ENCODE results near the gene CSAD. TPM values are rescaled to one million over a fixed set of nuclear protein-coding genes. Genes with fewer than 3 reads are reported as not detected.
"Not testable (repeated sequence)": the region's sequence is repeated elsewhere in the genome, so short reads cannot be mapped to it uniquely, and the experiment has no call there.

Gene CSAD
- total RNA-seq, 1 experiment from 2014 or later = 1.7 TPM

- DNase-seq (ENCODE audit: low read depth, low spot score) = no peak
- in situ Hi-C loops (cut with HindIII; ENCODE audit: low pct_unique_long_range_greater_than_20kb, low sequenced_read_pairs) = no loop called here
Observed at GRCh38 chr12:53172352-53172751, 8.4 kb downstream of the CSAD start.

DNA sequence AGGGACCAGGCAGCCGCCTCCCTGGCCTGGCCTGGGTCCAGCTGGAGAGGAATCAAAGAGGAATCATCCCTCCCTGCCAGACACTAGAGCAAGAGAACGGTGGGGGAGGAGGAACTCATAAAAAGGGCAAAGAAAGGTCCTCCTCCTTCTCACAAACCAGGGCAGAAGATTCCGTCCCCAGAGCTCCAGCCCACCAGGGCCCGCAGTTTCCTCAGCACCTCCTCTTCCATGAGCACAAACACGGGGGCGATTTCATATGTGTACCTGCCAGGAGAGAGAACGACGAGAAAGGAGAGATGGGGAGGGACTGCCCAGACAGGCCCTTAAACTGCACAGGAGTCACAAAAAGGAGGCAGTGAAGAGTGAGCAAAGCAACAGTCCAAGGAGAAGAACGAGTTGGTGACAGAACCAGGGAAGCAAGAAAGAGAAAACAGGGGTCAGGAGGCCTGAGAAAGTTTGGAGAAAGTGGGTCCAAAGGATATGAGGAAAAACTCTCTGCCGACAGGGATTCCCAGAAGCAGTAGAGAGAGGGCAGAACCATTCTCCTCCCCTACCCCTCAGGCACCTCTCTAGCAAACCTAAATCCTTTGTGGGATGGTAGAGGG lies 8.9 kb downstream of the CSAD start:
- DNase-seq (ENCODE audit: low read depth, low spot score) = no peak
- in situ Hi-C loops (cut with HindIII; ENCODE audit: low pct_unique_long_range_greater_than_20kb, low sequenced_read_pairs) = no loop called here

DNA sequence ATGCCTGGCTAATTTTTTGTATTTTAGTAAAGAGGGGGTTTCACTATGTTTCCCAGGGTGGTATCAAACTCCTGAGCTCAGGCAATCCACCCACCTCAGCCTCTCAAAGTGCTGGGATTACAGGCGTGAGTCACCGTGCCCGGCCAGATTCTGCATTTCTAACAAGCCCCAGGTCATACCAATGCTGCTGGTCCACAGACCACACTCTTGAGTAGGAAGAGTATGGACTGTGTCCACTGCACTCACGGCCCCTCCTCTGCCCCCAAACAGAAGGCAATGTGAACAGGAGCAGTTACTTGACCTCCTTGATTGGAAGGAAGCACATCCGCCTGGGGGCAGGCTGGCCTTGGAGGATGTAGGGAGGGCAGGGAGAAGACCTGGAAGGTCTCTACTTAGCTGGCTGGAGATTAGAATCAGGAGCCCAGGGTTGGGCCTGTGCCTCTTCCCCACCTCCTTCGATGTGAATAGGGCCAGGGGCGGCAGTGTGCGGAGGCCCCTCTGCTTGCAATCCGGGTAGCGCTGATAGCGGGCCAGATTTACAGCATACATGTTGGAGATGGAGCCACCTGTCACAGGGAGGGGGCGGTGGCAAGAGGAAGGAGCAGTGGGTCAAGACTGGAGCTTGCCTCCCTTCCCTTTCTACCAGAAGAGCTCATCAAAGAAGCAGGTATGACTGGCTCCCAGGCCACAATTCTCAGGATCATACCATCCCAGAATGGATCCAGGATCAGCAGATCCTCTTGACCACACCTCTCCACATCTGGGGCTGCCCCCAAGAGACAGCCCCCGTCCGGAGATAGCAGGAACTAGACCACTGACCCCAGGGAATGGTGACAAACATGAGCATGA lies 9.6 kb downstream of the CSAD start:
- no peak for DNase-seq (ENCODE audit: low read depth, low spot score)
- in situ Hi-C loops (cut with HindIII; ENCODE audit: low pct_unique_long_range_greater_than_20kb, low sequenced_read_pairs) = no loop called here

DNA sequence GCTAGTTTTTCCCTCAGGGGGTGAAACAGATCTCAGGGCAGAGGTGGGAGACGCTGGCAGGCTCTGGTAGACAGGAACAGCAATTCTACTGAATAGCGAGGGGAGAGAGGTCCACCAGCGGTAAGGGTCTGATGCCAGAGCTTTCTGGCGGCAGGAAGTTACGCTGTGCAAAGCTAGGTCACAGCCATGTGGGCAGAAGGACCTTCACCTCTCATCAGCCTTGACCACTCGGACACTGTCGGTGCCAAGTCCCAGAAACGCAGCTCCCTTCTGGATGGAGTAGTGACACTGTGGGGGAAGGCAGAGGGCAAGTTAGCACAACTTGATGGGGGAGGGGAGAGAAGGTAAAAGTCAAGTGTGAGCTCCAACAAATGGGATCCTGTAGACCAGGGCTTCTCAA lies 10.5 kb downstream of the CSAD start:
- no peak for DNase-seq (ENCODE audit: low read depth, low spot score)
- in situ Hi-C loops (cut with HindIII; ENCODE audit: low pct_unique_long_range_greater_than_20kb, low sequenced_read_pairs) = no loop called here

- DNase-seq (ENCODE audit: low read depth, low spot score) = no peak
- in situ Hi-C loops (cut with HindIII; ENCODE audit: low pct_unique_long_range_greater_than_20kb, low sequenced_read_pairs) = no loop called here
Observed at GRCh38 chr12:53169644-53170043, 11.1 kb downstream of the CSAD start.

DNA sequence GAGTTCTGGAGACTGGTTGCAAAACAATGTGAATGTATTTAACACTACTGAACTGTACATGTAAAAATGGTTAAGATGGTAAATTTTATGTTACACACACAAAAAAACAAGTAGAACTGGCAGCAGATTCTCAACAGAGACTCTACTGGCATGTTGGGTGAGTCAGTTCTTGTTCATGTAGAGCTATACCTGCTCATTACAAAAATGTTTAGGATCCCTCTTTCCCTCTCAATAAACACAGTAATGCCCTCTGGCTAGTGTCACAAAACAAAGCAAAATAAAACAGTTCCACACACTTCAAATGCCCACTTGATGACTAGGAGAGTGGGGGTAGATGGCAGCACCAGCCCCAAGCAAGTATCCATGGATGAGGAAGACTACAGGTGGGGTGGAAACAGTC lies 13.9 kb downstream of the CSAD start:
- in situ Hi-C loops (cut with HindIII; ENCODE audit: low pct_unique_long_range_greater_than_20kb, low sequenced_read_pairs) = no loop called here
- no peak for DNase-seq (ENCODE audit: low read depth, low spot score)

- in situ Hi-C loops (cut with HindIII; ENCODE audit: low pct_unique_long_range_greater_than_20kb, low sequenced_read_pairs); DNase-seq (ENCODE audit: low read depth, low spot score): not testable (repeated sequence)
Observed at GRCh38 chr12:53163008-53163407, 17.7 kb downstream of the CSAD start.

- DNase-seq (ENCODE audit: low read depth, low spot score) = no peak
- in situ Hi-C loops (cut with HindIII; ENCODE audit: low pct_unique_long_range_greater_than_20kb, low sequenced_read_pairs) = no loop called here
Observed at GRCh38 chr12:53161119-53161911, 19.4 kb downstream of the CSAD start.

DNA sequence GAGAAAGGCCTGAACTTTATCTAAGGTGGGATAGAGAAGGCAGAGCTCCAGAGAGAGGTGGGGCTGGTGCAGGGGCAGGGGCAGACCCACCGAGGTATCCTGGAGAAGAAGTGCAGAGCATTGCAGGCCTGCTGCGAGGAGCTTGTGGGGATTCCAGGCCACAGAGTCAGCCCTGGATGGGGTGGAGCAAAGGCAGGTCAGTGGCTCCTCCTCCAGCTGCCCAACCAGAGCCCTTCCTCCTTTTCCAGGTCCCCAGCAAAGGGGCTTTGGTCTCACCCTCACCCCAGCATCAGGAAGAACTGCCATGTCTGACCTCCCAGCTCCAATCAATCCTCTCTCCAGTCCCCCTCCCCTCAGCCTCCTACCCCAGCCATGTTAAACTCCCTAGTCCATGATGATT lies 20.1 kb downstream of the CSAD start:
- DNase-seq (ENCODE audit: low read depth, low spot score) = no peak
- in situ Hi-C loops (cut with HindIII; ENCODE audit: low pct_unique_long_range_greater_than_20kb, low sequenced_read_pairs) = no loop called here

DNA sequence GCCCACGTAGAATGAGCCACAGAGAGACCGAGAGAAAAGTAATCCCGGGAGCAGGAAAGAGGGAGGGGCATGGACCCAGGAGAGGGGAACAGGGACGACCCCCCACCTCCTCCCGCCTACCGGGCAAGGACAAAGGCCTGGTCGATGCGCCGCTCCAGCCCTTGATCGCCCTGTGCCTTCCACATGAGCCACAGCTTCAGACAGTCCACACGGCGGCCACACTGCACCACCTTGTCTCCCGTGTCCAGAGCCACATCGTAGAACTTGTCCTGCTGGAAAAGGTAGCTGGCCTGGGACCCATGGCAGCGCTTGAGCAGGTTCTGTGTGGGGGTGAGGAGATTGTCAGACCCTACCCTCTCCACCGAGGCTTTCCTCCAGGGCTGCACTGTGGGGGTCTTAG lies 20.7 kb downstream of the CSAD start:
- in situ Hi-C loops (cut with HindIII; ENCODE audit: low pct_unique_long_range_greater_than_20kb, low sequenced_read_pairs) = no loop called here
- no peak for DNase-seq (ENCODE audit: low read depth, low spot score)

DNA sequence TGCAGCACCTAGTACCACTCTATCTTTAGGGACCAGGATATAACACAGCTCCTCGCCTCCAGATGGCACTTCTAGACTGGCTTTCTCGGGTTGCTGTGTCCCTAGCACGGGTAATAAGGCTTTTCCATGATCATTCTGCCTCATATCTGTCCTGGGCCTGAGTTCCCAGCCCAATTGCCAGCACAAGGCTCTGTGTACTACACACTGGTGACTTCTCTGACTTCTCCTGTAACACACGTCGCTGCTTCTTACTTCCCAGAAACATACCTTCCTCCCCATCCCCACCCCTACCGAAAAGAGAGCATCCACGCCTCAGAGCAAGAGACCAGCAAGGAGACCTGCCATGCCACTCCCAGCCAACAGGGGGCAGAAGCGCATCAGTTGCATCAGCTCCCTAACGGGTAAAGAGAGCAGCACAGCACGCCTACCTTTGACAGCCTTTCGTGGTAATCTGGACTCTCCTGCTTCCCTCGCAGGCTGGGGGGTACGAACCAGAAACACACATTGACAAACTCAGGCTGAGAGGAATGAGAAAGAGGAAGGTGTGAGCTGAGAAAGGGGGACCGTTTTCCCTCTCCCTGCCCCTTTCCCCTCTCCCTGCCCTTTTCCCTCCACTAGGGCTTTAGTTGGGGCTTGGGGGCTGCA lies 21.4 kb downstream of the CSAD start:
- in situ Hi-C loops (cut with HindIII; ENCODE audit: low pct_unique_long_range_greater_than_20kb, low sequenced_read_pairs) = no loop called here
- DNase-seq (ENCODE audit: low read depth, low spot score) = peak; percentile 88

GRCh38 chr12:53152390-53152789 lies 28.3 kb downstream of the CSAD start:
- DNase-seq (ENCODE audit: low read depth, low spot score) = no peak
- in situ Hi-C loops (cut with HindIII; ENCODE audit: low pct_unique_long_range_greater_than_20kb, low sequenced_read_pairs) = no loop called here

DNA sequence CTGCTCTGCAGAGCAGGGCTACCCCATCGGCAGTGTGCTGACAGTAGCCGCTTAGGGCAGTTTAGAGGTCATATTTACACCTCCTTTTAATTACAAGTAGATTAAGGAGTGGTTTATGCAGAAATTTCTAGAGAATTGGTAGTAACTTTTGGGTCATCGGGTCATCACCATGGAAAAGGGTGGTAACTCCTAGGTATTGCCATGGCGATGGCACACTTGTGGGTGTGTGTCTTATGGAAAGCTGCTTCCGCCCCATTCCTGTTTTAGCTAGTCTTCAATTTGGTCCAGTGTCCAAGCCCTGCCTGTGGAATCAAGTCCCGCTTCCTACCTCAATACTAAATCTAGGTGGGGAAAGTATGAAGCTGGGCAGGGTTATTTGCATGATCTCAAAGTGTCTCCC lies 29.7 kb downstream of the CSAD start:
- in situ Hi-C loops (cut with HindIII; ENCODE audit: low pct_unique_long_range_greater_than_20kb, low sequenced_read_pairs) = no loop called here
- no peak for DNase-seq (ENCODE audit: low read depth, low spot score)

- DNase-seq (ENCODE audit: low read depth, low spot score) = no peak
- in situ Hi-C loops (cut with HindIII; ENCODE audit: low pct_unique_long_range_greater_than_20kb, low sequenced_read_pairs) = no loop called here
Observed at GRCh38 chr12:53147653-53148052, 33.1 kb downstream of the CSAD start.

DNA sequence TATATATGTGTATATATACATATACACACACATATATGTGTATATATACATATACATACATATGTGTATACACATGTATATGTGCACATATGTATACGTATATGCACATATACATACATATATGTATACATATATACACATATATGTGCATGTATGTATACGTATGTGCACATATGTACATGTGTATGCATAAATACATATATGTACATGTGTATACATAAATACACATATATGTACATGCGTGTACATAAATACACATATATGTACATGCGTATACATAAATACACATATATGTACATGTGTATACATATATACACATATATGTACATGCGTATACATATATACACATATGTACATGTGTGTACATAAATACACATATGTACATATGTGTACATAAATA lies 33.5 kb downstream of the CSAD start:
- DNase-seq (ENCODE audit: low read depth, low spot score) = no peak
- in situ Hi-C loops (cut with HindIII; ENCODE audit: low pct_unique_long_range_greater_than_20kb, low sequenced_read_pairs) = no loop called here

- in situ Hi-C loops (cut with HindIII; ENCODE audit: low pct_unique_long_range_greater_than_20kb, low sequenced_read_pairs) = no loop called here
- DNase-seq (ENCODE audit: low read depth, low spot score) = no peak
Observed at GRCh38 chr12:53145383-53146260, 35.1 kb downstream of the CSAD start.

DNA sequence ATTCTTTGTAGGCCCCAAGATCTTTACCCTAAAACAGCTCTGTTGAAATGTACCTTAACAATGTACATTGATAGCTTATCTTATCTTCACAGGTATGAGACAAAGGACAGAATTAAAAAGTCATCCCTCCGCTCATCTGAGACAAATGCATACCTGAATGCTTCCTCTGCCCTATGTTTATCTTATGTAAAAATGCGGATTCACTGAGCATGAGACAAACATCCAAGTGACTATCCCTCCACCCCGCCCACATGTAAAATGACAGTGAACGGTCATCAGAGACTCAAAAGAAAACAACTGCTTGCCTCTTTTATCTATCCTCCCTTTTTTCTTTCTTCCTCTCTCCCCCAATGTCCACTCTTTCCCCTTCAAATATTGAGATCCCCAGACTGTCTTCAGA lies 37.4 kb downstream of the CSAD start:
- DNase-seq (ENCODE audit: low read depth, low spot score) = no peak
- in situ Hi-C loops (cut with HindIII; ENCODE audit: low pct_unique_long_range_greater_than_20kb, low sequenced_read_pairs) = no loop called here

Data from SK-MEL-5 (cell line).